Testis (tissue), 3 donors: ENCODE results near the gene TAX1BP1. TPM values are rescaled to one million over a fixed set of nuclear protein-coding genes. Genes with fewer than 3 reads are reported as not detected.

ENCODE experiments used
- DNase-seq: peaks from one replicate; pipeline ENCODE4 v3.0.0-alpha.2; 2019
- H3K27ac ChIP-seq, 2 donors: fragments of 200-600 bp; sonication (generic); one replicate each; pipeline ENCODE4 v1.5.1; 2019
- H3K27me3 ChIP-seq: fragments of 200-600 bp; sonication (generic); one replicate; pipeline ENCODE4 v1.5.1; 2019
- H3K36me3 ChIP-seq: fragments of 200-600 bp; sonication (generic); one replicate; pipeline ENCODE4 v1.5.1; 2017; ENCODE audit warnings: low read depth; ENCODE audit errors: missing control alignments
- H3K4me1 ChIP-seq: fragments of 200-600 bp; sonication (generic); one replicate; pipeline ENCODE4 v1.5.1; 2019
- H3K4me3 ChIP-seq, 2 donors: fragments of 200-600 bp; sonication (generic); one replicate each; pipeline ENCODE4 v1.5.1; 2017 to 2019
- H3K9me3 ChIP-seq: fragments of 200-600 bp; sonication (generic); one replicate; pipeline ENCODE4 v1.5.1; 2017
- POLR2A ChIP-seq: fragments of 450-650 bp; IDR thresholded peaks from one replicate; pipeline ENCODE4 v1.6.1; 2017; ENCODE audit warnings: antibody characterized with exemption, mild to moderate bottlenecking, moderate library complexity
- WGBS, 2 donors: methylation state at CpG; one replicate each; pipeline ENCODE4 v1.1.5; 2018; 5-methylcytosine and 5-hydroxymethylcytosine counted together
- intact Hi-C: fragments of 100-400 bp; cut with DNase I; formaldehyde crosslinking; loops from one replicate; pipeline ENCODE4 v1.15.1; 2023; ENCODE audit warnings: low total_unique reads
- polyA plus RNA-seq: library from polyadenylated mRNA; stranded (reverse); fragments of 350-450 nt; fragmentation: Illumina TruSeq; extraction: RNeasy Lipid Tissue Mini Kit (QIAGEN cat#74804); gene quantifications from one replicate; pipeline ENCODE4 v1.2.3, GENCODE V29; 2014; ENCODE audit warnings: low read depth, low replicate concordance; ENCODE audit not compliant: insufficient read depth
- total RNA-seq, 2 donors: library from RNA; depleted of rRNA; stranded (reverse); fragments of >200 nt; gene quantifications; one replicate each; pipeline ENCODE4 v1.2.3, GENCODE V29; 2016
- TF ChIP-seq, protein P1 (sequence below), 3 experiments: fragments of 450-650 bp in 2 of 3; fragments of 200-600 bp in 1 of 3; sonication (generic) in 1 of 3; IDR thresholded peaks; one replicate each; pipeline ENCODE4 v1.5.1; 2016 to 2019; ENCODE audit warnings: antibody characterized with exemption in 3 of 3, mild to moderate bottlenecking in 2 of 3, moderate library complexity in 1 of 3

Gene TAX1BP1
- total and polyA plus RNA-seq, 3 donors from 2014 or later: 36.8 to 155 (median 154) TPM

DNA sequence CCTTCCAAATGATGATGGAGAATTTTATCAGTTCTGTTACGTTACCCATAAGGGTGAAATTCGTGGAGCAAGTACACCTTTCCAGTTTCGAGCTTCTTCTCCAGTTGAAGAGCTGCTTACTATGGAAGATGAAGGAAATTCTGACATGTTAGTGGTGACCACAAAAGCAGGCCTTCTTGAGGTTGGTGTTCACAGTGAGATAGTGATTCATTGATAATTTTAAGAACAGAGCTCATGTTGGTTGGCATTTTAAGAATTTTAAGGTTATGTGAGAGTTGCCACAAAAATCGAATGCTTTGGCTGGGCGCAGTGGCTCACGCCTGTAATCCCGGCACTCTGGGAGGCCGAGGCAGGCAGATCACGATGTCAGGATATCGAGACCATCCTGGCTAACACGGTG, 25.9 kb downstream of the TAX1BP1 start:
- WGBS, 2 donors: 96% methylated on average over 11 of the region's 11 CpGs
- H3K9me3 ChIP-seq: no peaks in the 10 kb centered on the region
- no peak for DNase-seq
- intact Hi-C loops: no loop called here
- TF ChIP-seq POLR2A: no peak
- TF ChIP-seq, protein P1, sequence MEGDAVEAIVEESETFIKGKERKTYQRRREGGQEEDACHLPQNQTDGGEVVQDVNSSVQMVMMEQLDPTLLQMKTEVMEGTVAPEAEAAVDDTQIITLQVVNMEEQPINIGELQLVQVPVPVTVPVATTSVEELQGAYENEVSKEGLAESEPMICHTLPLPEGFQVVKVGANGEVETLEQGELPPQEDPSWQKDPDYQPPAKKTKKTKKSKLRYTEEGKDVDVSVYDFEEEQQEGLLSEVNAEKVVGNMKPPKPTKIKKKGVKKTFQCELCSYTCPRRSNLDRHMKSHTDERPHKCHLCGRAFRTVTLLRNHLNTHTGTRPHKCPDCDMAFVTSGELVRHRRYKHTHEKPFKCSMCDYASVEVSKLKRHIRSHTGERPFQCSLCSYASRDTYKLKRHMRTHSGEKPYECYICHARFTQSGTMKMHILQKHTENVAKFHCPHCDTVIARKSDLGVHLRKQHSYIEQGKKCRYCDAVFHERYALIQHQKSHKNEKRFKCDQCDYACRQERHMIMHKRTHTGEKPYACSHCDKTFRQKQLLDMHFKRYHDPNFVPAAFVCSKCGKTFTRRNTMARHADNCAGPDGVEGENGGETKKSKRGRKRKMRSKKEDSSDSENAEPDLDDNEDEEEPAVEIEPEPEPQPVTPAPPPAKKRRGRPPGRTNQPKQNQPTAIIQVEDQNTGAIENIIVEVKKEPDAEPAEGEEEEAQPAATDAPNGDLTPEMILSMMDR (IDR thresholded peaks at IDR 0.05): no peak
- no peak overlapping the region for H3K4me3 ChIP-seq
- H3K27me3 ChIP-seq: no peaks in the 10 kb centered on the region
- no peaks in the 10 kb centered on the region for H3K36me3 ChIP-seq
- H3K27ac ChIP-seq: no peak overlapping the region
- H3K4me1 ChIP-seq: no peaks in the 10 kb centered on the region

DNA sequence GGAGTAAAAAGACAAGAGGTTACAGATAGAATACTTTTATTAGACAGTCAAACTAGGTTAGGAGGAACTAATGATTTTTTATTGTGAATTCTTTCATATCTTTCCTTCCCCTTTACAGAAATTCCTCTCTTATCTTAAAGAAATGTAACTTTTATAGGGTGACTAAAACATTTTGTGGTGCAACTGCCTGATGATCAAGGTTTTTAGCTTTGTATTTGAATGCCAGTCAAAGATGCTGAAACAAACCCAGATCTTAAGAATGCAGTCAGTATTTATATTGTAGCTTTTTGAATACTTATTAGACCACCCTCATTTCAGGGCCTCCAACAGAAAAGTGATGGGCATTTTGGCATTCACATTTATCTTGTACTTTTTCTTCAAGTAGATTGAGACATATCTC, 27.4 kb downstream of the TAX1BP1 start:
- no peaks in the 10 kb centered on the region for H3K36me3 ChIP-seq
- H3K27me3 ChIP-seq: no peaks in the 10 kb centered on the region
- no peak overlapping the region for H3K27ac ChIP-seq
- DNase-seq: no peak
- intact Hi-C loops: no loop called here
- no peaks in the 10 kb centered on the region for H3K4me1 ChIP-seq
- no peak overlapping the region for H3K4me3 ChIP-seq
- TF ChIP-seq, protein P1 (IDR thresholded peaks at IDR 0.05): no peak
- no peak for TF ChIP-seq POLR2A
- H3K9me3 ChIP-seq: no peaks in the 10 kb centered on the region

DNA sequence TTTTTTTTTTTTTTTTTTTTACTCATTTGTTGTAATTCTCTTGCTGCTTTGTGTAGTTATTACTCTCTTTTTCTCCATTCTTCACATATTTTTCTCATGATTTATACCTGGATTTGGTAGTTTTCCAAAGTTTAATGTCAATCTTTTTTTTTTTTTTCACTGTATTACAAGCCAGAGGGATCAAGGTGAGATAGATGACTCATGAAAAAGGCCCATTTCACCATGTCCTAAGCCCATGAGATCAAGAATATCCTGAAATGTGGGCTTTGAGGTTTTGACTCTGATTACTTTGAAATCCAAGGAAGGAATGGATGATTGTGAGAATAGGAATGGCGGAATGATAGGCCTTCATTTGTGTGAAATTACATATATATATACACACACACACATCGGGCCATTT, 31.1 kb downstream of the TAX1BP1 start:
- DNase-seq: no peak
- Histone ChIP-seq H3K27ac (no peak overlapping the region), H3K27me3 (no peaks in the 10 kb centered on the region), H3K9me3 (no peaks in the 10 kb centered on the region), H3K4me3 (no peak overlapping the region), H3K4me1 (no peaks in the 10 kb centered on the region), H3K36me3 (no peaks in the 10 kb centered on the region)
- WGBS, 2 donors: 85 to 91% methylated on average over 2 of the region's 2 CpGs
- intact Hi-C loops: no loop called here
- TF ChIP-seq, protein P1 (IDR thresholded peaks at IDR 0.05): no peak
- no peak for TF ChIP-seq POLR2A

DNA sequence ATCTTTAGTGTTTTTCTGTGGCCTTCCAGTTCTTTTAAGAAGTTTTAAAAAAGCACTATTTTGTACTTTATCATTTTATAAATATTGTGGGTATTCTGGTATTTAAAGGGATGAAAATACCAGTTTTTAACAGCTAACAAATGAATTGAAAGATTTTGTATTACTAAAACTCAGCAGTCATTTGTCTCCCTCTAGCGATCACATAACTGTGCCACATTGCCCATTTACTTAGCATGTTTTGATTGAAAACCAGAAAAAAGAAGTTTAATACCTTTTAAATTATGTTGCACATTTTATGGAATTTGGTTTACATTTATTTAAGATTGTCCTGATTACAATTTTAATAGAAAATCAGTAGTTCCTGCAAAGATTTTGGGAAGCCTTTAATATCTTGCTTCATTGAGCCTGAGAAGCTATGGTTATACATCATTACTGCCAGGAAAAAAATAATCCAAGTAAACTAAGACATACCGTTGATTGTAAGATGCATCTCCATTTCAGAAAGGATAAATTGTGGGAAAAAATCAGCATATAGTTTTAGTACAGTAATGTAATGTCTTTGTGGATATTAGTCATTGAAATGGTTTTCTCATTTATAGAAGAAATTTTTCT, 34.9 kb downstream of the TAX1BP1 start:
- TF ChIP-seq POLR2A: no peak
- TF ChIP-seq, protein P1 (IDR thresholded peaks at IDR 0.05): peak; percentile 37 to 49 (median 42)
- no peak overlapping the region for H3K27ac ChIP-seq
- no peaks in the 10 kb centered on the region for H3K27me3 ChIP-seq
- no peaks in the 10 kb centered on the region for H3K36me3 ChIP-seq
- H3K4me1 ChIP-seq: no peaks in the 10 kb centered on the region
- no peak for DNase-seq
- no peaks in the 10 kb centered on the region for H3K9me3 ChIP-seq
- intact Hi-C loops: no loop called here
- no peak overlapping the region for H3K4me3 ChIP-seq
- WGBS, 2 donors: 55 to 68% methylated on average over 2 of the region's 2 CpGs

DNA sequence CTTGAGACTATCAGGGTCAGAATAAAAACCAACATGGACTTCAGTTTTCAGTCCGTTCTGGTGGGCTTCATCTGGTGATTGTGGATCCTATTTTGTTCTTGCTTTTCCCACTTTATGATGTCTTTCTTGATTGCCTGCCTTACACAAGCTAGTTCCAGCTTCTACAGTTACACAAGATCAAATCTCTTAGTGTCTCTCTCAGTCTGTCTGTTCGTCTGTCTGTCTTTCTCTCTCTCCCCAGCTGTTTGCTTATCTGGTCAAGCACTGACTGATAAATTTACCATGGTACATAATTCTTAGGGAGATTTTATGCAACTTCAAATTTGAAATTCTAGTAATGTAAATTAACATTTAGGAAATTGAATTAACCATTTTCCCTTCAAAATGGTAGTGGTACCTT, 35.8 kb downstream of the TAX1BP1 start:
- Histone ChIP-seq H3K9me3 (no peaks in the 10 kb centered on the region), H3K4me1 (no peaks in the 10 kb centered on the region), H3K36me3 (no peaks in the 10 kb centered on the region), H3K27ac (no peak overlapping the region), H3K4me3 (no peak overlapping the region), H3K27me3 (no peaks in the 10 kb centered on the region)
- TF ChIP-seq, protein P1 (IDR thresholded peaks at IDR 0.05): no peak
- no peak for TF ChIP-seq POLR2A
- 73 to 77% methylated on average over 2 of the region's 2 CpGs for WGBS, 2 donors
- no peak for DNase-seq
- intact Hi-C loops: no loop called here
